PC-9 (cell line): Measurements from ENCODE around the gene ERCC1.

Experiments
- CTCF ChIP-seq: fragments of 200-600 bp; sonication (generic); conservative IDR thresholded peaks from 2 replicates; pipeline ENCODE4 v1.6.1; 2017; ENCODE audit warnings: mixed run types, antibody characterized with exemption, mild to moderate bottlenecking, moderate library complexity
- EZH2 ChIP-seq: fragments of 200-600 bp; sonication (generic); IDR thresholded peaks from 2 replicates; pipeline ENCODE4 v1.8.0; 2017; ENCODE audit warnings: antibody characterized with exemption, low read depth

- TF ChIP-seq CTCF (no peak), EZH2 (no peak)
Measured at GRCh38 chr19:45451131-45451849, 27.6 kb upstream of the ERCC1 start.
